Uterus (tissue), 2 donors: ENCODE data around the gene CRHR2.

Source experiments
- CTCF ChIP-seq, 4 experiments: fragments of 200-600 bp in 2 of 4; fragments of 450-650 bp in 2 of 4; sonication (generic) in 2 of 4; IDR thresholded peaks; one replicate each; pipeline ENCODE4 v1.5.1; 2016 to 2019; ENCODE audit warnings: antibody characterized with exemption in 4 of 4, mild to moderate bottlenecking in 2 of 4, moderate library complexity in 1 of 4
- POLR2A ChIP-seq, 2 donors: fragments of 450-650 bp; IDR thresholded peaks; one replicate each; pipeline ENCODE4 v1.6.1; 2016; ENCODE audit warnings: antibody characterized with exemption in 2 of 2, mild to moderate bottlenecking in 1 of 2, moderate library complexity in 1 of 2

GRCh38 chr7:30722671-30723070 lies 40.4 kb upstream of the CRHR2 start:
- TF ChIP-seq CTCF (IDR thresholded peaks at IDR 0.05), result no peak
- no peak for TF ChIP-seq POLR2A (IDR thresholded peaks at IDR 0.05)
